ENCODE results near the gene KCNN2.

KCNN2 gene

DNA sequence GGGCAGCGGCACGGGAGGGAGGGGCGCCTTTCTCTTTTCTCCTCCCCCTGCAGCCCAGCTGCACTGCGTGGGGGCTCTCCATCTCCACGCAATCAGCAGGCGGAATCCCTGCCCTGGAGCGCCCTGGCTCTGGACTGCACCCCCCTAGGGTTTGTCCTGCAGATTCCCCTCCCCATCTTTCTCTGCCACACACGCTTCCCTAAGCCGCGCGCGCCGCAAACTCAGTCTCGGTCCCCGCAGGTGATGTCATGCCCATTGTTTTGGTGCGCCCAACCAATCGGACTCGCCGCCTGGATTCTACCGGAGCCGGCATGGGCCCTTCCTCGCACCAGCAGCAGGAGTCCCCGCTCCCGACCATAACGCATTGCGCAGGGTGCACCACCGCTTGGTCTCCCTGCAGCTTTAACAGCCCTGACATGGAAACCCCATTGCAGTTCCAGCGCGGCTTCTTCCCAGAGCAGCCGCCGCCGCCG is at the start of gene KCNN2:
Gene KCNN2 (plus strand): TSS at position 347 of the 473 bp plus-strand sequence. CDS start 70 bp downstream, at position 417.
- DNase-seq: peak; percentile 92

DNA sequence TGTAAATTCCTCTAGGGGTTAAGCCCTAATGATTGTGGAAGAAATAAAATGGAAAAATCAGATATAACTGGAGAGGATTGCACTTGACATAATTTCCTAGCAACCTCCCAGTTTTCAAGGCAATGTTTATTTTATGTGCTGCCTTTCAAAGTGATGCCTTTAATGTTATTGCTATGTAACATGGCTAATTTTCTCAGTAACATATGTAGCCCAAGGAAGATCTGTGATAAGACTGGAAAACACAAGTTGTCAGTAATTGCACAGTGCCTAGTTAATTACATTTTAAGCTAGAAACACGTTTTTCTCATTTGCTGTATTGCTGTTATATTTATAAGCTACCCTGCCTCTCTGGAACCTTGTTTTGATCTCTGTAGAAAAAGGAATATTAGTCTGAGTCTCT is 49.2 kb upstream of the KCNN2 start:
- no peak for DNase-seq

DNA sequence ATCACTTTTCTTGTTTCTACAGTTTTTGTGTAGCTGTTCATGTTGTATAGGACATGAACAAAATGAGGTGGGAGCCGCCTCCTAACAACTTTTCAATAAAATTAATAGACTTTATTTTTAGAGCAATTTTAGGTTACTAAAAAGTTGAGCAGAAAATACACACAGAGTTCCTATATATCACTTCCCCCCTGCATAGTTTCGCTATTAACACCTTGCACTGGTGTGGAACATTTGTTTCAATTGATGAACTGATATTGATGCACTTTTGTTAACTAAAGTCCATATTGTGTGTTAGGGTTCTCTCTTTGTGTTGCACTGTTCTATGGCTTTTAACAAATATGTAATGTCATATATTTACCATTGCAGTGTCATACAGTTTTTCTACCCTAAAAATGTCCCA is 47.8 kb upstream of the KCNN2 start:
- no peak for DNase-seq

DNA sequence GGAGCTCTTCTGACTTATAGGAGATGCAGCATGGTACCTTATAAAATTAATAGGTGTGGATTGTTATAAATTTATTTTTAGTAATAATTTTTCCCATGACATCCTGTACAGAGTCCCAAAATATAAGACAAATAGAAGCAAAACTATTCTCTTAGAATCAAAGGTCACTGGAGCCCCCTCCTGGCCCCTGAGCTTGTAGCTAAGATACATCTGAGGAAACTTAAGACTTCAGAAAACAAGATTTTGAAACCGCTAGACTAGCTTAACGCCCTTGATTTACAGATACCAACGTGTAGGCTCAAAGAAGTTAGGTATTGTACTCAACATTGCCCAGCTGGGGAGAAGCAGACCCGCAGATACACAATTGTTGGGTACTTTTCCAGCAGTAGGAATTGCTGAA is 45.7 kb upstream of the KCNN2 start:
- DNase-seq: no peak

DNA sequence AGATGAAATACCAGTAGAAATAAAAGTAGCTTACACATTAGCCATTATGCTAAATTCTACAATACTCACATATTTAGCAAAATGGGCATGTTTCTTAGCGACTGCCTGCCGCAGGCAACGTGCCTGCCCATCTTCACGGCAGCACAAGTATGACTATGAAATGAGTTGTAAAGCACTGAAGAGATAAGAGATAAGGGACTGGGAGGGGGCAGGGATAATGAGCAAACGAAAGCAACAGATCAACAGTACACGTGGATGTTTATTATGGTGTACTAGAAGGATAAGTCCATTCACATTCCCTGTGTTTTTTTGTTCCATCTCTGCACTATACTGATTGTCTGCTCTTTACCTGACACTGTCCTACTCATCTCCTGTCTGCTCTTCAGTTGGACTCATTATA is 44.1 kb upstream of the KCNN2 start:
- DNase-seq: no peak

DNA sequence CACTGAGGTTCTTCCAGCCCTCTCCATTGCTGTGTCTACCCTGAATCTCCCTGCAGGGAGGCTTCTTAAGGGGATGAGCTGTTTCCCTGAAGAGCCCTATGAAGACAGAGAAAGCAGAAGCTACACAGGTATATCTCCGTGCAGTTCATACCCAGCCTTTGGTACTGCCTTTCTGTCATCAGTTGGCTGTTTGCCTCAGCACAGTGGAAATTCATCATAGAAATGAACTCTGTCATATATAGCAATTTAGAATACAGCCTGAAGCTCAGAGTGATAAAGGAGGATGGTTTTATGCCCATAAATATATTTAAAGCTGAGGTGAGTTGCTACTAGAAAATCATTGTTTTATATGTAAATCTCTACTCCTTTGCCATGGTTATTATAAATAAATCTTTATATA is 42.6 kb upstream of the KCNN2 start:
- no peak for DNase-seq

DNA sequence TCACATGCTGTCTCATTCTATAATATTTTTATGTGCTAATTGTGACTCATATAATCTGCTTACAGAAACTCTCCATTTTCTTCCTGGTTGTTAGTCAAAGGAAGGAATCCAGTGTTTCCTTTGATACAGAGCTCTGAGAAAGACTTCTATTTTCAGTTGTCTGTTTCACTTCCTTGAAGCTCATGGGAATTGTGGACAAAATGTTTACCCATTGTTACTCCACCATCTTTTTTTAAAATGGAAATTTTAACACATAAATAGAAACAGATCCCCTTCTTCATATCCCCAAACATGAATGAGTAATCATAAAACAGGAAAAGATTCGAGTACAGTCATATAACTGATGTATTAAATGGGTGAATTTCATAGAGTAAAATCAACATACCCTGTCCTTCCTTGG is 42.0 kb upstream of the KCNN2 start:
- peak; percentile 16 for DNase-seq

DNA sequence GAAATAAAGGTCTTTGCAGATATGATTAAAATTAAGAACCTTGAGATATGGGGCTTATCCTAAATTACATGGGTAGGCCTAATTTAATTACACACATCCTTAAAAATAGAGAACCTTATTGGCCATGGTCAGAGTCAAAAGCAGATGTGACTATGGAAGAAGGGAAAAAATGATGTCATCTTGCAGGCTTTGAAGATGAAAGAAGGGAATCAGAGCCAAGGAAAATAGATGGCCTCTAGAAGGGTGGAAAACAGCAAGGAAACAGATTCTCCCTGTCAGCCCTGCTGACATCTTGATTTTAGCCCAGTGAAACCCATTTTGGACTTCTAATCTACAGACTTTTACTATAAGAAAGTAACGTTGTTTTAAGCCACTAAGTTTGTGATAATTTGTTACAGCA is 37.6 kb upstream of the KCNN2 start:
- DNase-seq: no peak

DNA sequence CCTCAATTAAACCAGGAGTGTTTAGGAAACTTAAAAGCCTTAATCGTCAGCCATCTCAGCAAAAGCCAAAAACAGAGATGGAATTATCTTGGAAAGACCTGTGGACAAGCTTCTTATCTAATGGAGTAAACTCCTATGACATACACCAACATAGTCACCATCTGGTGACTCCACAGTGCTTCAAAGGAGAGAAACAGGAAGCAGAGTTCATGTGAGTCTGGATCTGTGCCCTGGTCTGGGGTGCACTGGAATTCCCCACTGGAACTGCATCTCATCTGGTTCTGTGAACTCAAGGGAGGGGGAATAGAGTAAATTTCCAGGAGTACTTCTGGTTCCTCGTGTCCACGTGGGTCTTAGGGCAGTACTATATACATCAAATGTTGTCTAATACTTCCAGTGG is 36.3 kb upstream of the KCNN2 start:
- DNase-seq: peak; percentile 4

DNA sequence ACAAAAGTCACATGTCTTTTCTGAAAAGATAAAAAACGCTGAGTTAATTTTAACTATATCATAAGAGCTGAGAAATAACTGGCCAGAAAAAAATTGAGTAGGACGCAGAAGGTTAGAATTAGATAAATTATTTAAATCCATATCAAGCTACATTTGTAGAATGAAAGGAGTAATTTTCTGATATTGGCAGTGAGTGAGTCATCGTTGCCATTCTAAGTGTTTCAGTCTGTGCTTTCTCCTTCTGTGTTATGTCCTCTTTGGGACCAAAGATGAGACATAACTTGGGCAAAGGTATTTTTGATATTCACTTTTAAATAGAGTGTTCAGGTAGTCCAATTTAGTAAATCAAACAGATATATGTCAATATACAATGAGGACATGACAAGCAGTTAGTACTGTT is 34.4 kb upstream of the KCNN2 start:
- DNase-seq: no peak

DNA sequence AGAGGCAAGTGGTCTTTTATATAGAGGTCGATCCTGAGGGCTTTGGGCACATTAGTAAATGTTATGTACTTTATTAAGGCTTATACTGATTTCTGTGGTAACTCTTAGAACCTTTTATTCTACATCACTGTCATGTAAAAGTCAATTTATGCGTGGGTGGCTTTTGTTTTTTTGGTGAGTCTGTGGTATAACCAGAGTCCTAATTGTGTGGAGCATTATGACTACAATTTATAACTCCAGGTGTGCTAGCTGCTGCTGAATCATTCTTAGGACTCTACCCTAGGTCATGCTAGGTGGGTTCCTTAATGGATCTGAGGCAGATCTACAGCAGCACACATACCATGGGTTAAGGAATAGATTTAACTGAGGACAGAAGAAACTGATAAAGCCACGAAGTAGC is 33.9 kb upstream of the KCNN2 start:
- no peak for DNase-seq

DNA sequence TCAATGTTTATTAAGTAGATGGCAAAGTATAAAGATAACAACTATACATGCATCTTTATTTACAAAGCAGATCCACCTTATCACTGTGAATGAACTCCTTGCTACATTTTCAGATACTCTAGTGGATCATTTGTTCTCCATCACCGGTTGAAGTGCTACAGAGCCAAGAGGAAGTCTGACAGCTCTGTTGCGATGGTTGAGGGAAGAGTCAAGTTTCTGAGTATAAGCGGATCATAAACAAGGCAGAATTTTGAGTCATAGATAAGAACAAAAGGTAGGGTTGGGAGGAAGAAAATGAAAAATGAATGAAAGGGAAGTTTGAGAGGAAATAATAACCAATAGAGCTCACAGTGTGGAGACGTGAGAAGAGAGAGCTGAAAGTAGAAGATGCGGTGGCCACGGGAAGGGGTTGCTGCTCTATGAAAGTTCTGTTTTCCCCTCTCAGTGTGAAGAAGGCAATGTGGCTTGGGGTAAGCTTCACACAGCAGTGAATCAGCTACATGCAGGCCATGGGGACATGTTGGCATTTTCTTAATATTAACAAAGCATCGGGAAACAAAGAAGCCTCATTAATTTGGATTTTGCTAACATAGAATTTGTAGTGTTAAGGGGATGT is 30.8 kb upstream of the KCNN2 start:
- DNase-seq: no peak

DNA sequence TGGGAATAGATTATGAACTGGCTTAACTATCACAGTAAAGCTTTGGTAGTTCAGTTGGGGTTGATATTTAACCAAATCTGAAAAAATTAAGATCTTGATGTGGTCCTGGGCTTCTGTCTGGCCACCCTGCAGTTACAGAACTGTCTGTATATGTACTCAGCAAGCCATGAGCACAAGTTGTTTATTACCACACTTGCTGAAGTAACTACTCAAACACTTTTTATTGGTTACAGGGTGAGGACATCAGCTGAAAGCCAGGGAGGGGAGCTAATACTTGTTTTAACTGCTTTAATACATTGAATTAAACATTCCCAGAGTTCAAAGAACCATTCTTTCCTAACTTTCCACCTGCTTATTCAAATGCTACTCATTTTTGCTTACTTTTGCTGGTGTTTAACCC is 29.4 kb upstream of the KCNN2 start:
- DNase-seq: no peak

DNA sequence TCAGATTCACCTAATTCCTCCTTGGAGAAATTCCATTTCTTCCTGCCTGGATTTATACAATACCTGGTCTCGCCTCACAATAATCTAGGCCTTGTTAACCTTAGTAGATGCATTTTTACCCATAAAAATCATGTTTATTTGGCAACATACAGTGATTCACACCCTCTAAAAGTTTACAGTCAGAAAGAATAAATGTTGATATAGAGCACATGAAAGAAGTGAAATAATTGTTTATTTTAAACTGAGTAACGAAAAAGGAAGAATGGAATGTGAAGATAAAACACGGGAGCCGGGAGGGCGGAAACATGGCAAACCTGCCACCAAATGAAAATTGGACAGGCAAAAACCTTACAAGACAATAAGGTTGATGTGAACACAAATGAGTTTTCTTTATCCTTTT is 28.9 kb upstream of the KCNN2 start:
- no peak for DNase-seq

DNA sequence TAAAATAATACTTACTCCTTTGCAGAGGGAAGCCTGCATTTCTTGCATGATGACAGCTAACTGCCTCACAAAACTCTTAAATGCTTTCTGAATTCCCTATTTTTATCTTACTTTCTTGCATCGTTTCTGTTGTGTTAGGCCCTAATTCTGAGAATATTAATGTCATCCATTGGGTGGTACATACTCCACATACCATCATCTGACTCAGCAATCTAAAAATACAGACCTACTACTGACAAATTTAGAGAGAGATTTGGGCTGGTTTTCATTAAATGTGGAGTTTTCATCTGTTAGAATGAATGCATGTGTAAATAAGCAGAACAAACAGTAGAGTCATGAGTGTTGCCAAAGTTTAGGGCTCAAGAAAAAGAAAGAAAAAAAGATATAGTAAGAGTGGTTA is 26.5 kb upstream of the KCNN2 start:
- DNase-seq: no peak

DNA sequence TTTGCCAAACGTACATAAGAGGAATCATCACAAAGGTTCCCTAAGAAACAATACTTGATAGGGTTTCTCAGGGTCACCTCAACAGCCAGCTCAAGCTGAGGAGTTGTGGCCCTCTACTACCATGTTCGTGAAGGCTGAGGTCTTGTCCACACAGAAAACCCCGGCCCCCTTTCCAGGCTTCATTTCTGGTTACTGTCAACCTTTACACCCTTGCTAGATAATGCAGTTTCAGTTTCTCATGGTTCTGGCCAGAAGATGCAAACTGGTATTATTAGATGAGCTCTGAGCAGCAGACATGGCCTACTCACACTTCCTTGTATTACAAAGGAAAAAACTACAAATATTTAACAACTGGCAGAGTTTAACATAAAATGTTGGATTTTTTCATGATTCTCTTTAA is 22.8 kb upstream of the KCNN2 start:
- DNase-seq: no peak

DNA sequence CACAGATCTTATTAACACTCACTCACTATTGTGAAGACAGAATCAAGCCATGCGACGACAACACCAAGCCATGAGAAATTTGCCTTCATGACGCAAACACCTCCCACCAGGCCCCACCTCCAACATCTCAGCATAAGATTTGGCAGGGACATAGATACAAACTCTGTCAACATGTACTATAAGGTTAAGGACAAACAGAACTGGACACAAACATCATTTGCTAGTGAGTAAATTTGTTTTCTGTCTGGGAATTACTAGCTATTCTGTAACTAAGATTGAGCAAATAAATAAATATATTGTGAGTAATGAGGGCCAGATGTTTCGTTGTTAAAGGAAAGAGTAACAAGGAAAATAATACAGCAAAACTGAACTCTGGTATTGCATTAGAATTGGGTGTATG is 15.7 kb upstream of the KCNN2 start:
- no peak for DNase-seq

DNA sequence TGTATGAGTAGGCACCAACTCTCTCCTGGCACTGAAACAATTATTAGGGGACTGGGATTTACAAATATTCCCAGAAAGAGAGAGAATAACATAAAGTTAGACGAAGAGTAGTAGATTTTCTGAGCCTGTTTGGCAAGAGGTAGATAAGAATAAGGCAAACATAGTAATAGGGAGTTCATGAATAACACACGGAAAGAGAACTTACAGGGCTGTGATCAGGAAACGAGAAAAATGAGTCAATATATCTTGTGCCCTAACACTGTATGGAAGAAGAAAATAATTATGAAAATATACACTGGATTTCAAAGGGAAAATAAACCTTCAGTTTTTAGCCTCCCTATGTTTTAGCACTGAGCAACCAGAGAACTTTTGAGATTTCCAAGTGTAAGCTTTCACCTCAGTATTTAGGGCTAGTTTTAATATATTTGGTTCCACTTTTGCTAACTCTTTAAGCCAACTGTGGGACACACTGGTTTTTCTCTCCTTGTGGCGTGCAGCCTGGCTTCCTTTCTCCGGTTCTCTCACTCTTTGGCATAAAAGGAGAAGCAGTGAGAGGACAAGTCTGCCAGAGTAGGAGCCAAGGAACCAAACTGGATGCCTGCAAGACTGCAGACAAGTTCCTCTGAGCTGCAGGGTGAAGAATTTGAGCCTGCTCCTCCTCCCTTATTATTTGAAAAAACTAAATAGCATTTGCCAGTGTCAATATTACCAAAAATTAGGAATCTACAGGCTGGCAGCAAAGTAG is 6.6 kb upstream of the KCNN2 start:
- peak; percentile 60 for DNase-seq

DNA sequence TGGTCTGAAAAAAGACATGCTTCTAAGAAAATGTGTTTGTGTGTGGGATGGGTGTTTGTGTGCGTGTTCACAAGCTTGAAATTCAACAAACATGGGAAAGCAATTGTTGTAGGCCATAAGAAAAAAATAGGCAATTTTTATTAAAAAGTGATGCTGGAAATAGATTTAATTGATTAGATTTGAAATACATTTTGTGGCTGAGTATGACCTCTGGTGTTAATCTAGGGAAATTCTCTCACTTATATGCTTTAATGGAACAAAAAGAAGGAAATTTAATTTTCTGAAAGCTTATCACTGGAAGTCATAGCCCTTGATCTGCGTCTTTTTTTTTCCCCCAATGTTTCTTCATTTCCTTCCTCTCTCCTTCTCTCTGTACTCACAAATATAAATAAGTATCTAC is 3.5 kb upstream of the KCNN2 start:
- no peak for DNase-seq

DNA sequence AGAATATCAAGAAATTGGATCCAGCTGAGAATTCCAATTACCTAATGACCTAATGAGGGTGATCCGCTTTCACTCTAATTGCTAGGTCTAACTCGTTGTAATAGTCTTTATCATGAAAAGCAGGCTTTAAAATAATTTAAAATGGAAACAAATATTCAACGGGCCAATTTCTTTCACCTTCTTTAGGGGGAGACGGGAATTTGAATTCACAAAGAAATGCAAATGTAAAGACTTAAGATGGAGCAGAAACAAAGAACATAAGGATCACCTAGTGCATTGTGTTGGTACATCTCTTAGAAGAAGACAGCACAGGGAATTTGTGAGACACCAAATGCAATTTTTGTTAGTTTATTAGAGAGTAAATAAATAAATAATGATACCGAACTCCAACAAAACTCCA is 1.5 kb upstream of the KCNN2 start:
- DNase-seq: no peak

DNA sequence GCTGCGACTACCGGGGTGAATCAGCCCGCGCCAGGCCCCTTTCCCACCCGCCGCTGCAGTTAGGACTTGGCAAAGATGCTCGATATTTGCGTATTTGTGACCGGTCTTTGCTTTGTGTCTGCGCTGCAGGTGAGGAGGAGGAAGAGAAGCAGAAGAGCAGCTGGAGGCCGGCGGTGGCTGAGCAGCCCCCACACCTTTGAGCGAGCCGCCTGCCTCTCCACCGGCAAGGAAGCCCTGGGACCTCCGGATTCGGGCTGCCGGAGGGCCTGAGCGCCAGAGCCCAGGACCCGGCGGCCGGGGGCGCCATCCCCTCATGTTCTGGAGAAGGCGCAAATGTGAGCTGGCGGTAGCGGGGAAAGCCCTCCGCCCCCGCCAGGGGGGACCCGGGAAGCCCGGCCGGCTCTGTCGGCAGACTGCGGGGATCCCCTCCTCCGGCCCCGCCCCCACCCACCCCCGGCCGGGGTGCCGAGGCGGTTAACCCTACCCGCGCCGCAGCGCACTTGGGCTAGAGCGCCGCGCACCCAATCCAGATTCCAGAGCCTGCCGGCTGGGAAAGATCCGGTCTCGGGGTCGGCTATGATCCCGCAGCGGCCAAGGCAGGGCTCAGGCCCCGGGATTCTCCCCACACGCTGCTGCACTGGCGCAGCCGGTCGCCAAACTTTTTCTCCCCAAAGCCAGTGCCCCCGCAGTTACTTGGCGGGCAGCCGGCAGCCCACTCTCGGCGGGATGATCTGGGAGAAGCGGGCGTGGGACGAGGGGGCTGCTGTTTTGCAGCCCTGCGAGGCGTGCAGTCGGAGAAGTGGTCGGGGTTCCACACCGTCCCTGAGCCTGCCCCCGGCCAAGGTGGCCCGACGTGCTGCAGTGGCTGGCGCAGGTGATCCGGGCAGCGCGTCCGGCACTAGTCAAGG is 800 bp upstream of the KCNN2 start:
- peak; percentile 53 for DNase-seq

DNA sequence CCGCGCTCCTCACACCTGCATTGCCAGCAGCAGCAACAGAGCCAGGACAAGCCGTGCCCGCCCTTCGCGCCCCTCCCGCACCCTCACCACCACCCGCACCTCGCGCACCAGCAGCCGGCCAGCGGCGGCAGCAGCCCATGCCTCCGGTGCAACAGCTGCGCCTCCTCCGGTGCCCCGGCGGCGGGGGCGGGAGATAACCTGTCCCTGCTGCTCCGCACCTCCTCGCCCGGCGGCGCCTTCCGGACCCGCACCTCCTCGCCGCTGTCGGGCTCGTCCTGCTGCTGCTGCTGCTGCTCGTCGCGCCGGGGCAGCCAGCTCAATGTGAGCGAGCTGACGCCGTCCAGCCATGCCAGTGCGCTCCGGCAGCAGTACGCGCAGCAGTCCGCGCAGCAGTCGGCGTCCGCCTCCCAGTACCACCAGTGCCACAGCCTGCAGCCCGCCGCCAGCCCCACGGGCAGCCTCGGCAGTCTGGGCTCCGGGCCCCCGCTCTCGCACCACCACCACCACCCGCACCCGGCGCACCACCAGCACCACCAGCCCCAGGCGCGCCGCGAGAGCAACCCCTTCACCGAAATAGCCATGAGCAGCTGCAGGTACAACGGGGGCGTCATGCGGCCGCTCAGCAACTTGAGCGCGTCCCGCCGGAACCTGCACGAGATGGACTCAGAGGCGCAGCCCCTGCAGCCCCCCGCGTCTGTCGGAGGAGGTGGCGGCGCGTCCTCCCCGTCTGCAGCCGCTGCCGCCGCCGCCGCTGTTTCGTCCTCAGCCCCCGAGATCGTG is 517 bp downstream of the KCNN2 start:
- DNase-seq: peak; percentile 26
